Measurements from ENCODE around the gene PANX1.

The PANX1 gene

DNA sequence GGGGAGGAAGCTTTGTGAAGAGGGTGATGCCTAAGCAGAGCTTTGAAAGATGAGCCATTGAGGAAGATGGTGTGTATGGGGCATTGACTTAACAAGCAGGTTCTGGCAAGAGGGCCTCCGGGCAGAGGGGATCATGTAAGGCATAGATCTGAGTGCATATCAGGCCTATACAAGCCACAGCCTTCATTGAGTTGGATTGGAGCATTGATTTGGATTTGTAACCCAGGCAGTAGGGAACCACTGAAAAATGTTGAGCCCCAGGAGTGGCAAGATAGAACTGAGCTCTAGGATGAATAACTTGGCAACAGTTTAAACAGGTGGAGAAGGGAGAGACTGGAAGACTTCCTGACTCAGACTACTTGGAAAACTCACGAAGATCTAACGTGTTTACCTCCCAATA is 21.4 kb downstream of the PANX1 start:
- Histone ChIP-seq H3K4me3 (ENCODE audit: low read depth, low read length, poor library complexity, severe bottlenecking) (no peak overlapping the region), H3K36me3 (ENCODE audit: insufficient read depth, low read length) (no peaks in the 10 kb centered on the region), H2AFZ (ENCODE audit: low read length) (no peak overlapping the region), H3K4me1 (ENCODE audit: insufficient read depth, low read length, severe bottlenecking) (no peaks in the 10 kb centered on the region), H3K9me3 (ENCODE audit: low read length) (no peaks in the 10 kb centered on the region), H3K27me3 (ENCODE audit: insufficient read depth, low read length) (no peaks in the 10 kb centered on the region), H3K4me2 (ENCODE audit: low read length) (no peak overlapping the region), H3K27ac (ENCODE audit: low read depth, low read length, poor library complexity, severe bottlenecking) (no peak overlapping the region), H3K79me2 (ENCODE audit: insufficient read depth, low read length) (no peaks in the 10 kb centered on the region), H3K9me2 (ENCODE audit: low read depth, low read length) (no peaks in the 10 kb centered on the region), H4K20me1 (ENCODE audit: insufficient read depth, low read length) (no peaks in the 10 kb centered on the region), H3F3A (ENCODE audit: insufficient read depth, low read length) (no peaks in the 10 kb centered on the region), H3K9ac (ENCODE audit: low read length) (no peak overlapping the region)
- TF ChIP-seq EZH2 (IDR thresholded peaks at IDR 0.05; ENCODE audit: borderline replicate concordance, low read length): no peak
- TF ChIP-seq, protein P1, sequence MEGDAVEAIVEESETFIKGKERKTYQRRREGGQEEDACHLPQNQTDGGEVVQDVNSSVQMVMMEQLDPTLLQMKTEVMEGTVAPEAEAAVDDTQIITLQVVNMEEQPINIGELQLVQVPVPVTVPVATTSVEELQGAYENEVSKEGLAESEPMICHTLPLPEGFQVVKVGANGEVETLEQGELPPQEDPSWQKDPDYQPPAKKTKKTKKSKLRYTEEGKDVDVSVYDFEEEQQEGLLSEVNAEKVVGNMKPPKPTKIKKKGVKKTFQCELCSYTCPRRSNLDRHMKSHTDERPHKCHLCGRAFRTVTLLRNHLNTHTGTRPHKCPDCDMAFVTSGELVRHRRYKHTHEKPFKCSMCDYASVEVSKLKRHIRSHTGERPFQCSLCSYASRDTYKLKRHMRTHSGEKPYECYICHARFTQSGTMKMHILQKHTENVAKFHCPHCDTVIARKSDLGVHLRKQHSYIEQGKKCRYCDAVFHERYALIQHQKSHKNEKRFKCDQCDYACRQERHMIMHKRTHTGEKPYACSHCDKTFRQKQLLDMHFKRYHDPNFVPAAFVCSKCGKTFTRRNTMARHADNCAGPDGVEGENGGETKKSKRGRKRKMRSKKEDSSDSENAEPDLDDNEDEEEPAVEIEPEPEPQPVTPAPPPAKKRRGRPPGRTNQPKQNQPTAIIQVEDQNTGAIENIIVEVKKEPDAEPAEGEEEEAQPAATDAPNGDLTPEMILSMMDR (IDR thresholded peaks at IDR 0.05; ENCODE audit: low read length): no peak

DNA sequence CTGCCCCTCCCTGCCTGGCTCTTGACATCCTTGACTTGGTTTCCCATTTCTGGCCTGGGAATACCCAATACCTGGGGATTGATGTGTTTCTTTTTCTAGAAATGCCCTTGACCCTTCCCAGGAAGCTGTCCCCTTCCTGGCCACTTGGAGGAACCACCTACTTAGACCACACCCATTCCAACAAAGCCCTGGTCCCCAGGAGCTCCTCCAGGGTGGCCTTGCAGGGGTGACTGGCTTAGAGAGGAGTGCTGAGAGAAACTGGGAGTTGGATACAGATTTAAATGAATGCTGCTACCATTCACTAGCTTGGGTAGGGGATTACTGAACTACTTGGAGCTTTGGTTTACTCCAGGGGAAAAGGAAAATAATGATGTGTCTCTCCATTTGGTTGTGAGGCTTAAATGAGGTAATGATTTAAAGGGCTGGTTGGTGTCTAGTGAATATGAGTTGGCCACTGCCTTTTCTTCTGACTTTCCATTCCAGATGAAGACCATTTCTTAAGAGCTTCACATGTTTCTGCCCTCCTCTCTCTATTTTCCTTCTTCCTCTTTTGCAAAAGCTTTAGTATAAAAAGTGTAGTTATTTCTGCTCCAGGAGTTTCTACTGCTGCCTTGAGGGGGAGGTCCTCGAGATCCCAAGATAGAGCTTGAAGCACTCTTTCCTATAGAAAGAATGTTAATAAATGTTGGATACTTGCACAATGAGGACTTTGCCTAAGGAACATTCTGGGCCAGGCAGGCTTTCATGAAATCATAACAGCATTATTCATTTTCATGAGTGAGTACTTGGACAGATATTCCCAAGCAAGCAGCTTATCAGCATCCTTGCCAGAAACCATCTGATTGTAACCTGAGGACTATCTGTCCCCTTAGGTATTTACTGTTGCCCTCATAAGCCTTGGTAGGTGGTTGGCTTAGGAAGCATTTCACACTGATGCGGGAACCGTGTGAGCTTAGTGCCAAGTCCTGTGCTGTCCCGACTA is 22.4 kb downstream of the PANX1 start:
- Histone ChIP-seq H3K36me3 (ENCODE audit: insufficient read depth, low read length) (no peaks in the 10 kb centered on the region), H3K4me2 (ENCODE audit: low read length) (no peak overlapping the region), H3K9me3 (ENCODE audit: low read length) (no peaks in the 10 kb centered on the region), H3K4me1 (ENCODE audit: insufficient read depth, low read length, severe bottlenecking) (no peaks in the 10 kb centered on the region), H2AFZ (ENCODE audit: low read length) (no peak overlapping the region), H3K79me2 (ENCODE audit: insufficient read depth, low read length) (no peaks in the 10 kb centered on the region), H3K4me3 (ENCODE audit: low read depth, low read length, poor library complexity, severe bottlenecking) (no peak overlapping the region), H4K20me1 (ENCODE audit: insufficient read depth, low read length) (no peaks in the 10 kb centered on the region), H3K27me3 (ENCODE audit: insufficient read depth, low read length) (no peaks in the 10 kb centered on the region), H3F3A (ENCODE audit: insufficient read depth, low read length) (no peaks in the 10 kb centered on the region), H3K27ac (ENCODE audit: low read depth, low read length, poor library complexity, severe bottlenecking) (no peak overlapping the region), H3K9me2 (ENCODE audit: low read depth, low read length) (no peaks in the 10 kb centered on the region), H3K9ac (ENCODE audit: low read length) (no peak overlapping the region)
- TF ChIP-seq, protein P1 (IDR thresholded peaks at IDR 0.05; ENCODE audit: low read length): no peak
- TF ChIP-seq EZH2 (IDR thresholded peaks at IDR 0.05; ENCODE audit: borderline replicate concordance, low read length): no peak

DNA sequence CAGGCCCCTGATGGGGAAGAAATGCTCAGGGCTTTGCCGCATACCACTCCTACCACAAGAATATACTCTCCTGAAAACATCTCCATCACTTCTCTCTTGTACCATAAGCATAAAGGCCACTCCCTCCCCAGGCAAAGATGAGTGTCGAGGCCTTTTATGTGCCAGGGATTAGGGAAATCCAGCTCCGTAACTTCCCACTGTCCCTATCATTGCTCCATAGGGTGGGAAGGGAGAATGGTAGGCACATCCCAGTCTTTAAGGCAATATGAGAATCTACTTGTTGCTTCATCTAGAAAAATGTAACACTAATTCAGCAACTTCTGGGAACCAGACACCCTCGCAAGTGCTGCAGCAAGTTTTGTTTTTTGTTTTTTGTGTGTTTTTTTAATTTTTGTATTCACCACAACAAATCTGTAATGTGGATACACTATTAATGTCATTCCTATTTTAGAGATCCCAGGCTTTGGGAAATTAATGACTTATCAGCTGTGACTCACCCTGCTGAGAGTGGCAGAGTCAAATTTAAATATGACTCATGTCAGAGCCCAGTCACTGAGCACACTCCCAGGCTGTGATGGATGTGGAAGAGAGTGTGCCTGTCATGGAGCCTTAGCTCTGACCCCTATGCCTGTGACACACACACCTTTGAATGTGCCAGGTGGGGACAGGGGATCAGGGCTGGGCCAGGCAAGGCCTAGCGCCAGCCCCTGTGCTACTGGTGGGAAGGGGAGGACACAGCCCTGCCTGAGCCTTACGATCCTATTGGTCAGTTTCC is 23.4 kb downstream of the PANX1 start:
- Histone ChIP-seq H2AFZ (ENCODE audit: low read length) (no peak overlapping the region), H3K4me3 (ENCODE audit: low read depth, low read length, poor library complexity, severe bottlenecking) (no peak overlapping the region), H3K9ac (ENCODE audit: low read length) (no peak overlapping the region), H3K79me2 (ENCODE audit: insufficient read depth, low read length) (no peaks in the 10 kb centered on the region), H3K9me2 (ENCODE audit: low read depth, low read length) (no peaks in the 10 kb centered on the region), H3K36me3 (ENCODE audit: insufficient read depth, low read length) (no peaks in the 10 kb centered on the region), H4K20me1 (ENCODE audit: insufficient read depth, low read length) (no peaks in the 10 kb centered on the region), H3K4me2 (ENCODE audit: low read length) (no peak overlapping the region), H3K27ac (ENCODE audit: low read depth, low read length, poor library complexity, severe bottlenecking) (no peak overlapping the region), H3K4me1 (ENCODE audit: insufficient read depth, low read length, severe bottlenecking) (no peaks in the 10 kb centered on the region), H3F3A (ENCODE audit: insufficient read depth, low read length) (no peaks in the 10 kb centered on the region), H3K27me3 (ENCODE audit: insufficient read depth, low read length) (no peaks in the 10 kb centered on the region), H3K9me3 (ENCODE audit: low read length) (no peaks in the 10 kb centered on the region)
- TF ChIP-seq, protein P1 (IDR thresholded peaks at IDR 0.05; ENCODE audit: low read length): no peak
- TF ChIP-seq EZH2 (IDR thresholded peaks at IDR 0.05; ENCODE audit: borderline replicate concordance, low read length): no peak

Measured in OCI-LY1 (cell line).